B cell (primary cell): ENCODE results near the gene ZNF581. TPM values are rescaled to one million over a fixed set of nuclear protein-coding genes. Genes with fewer than 3 reads are reported as not detected.
A peak's percentile ranks its signal among the peaks of the same experiment; 100 is the strongest.

Source experiments
- ATAC-seq: fragments of 200-7000 bp; cut with Tn5 transposase; one replicate; pipeline ENCODE4 v1.10.0; 2021; ENCODE audit warnings: low read depth, mild to moderate bottlenecking, moderate number of reproducible peaks, moderate library complexity
- CTCF ChIA-PET: fragments of 350-600 bp; sonication (Branson Sonifier 250); formaldehyde crosslinking; loops from one replicate; lab custom pipeline; 2021; ENCODE audit warnings: antibody characterized with exemption, inconsistent platforms; lab: Charles Lee
- POLR2A ChIA-PET: fragments of 350-600 bp; sonication (Branson Sonifier 250); formaldehyde crosslinking; loops from one replicate; lab custom pipeline; 2021; ENCODE audit warnings: antibody characterized with exemption; lab: Charles Lee
- DNase-seq: peaks from one replicate; pipeline ENCODE4 v3.0.0; 2013
- H2AFZ ChIP-seq: 2 replicates; pipeline ENCODE4 v1.6.1; 2012; ENCODE audit warnings: mild to moderate bottlenecking, low read depth, low read length; ENCODE audit not compliant: insufficient read depth, poor library complexity, severe bottlenecking
- H3K27ac ChIP-seq, 2 donors: 1 replicate in 1 of 2; 2 replicates in 1 of 2; pipeline ENCODE4 v1.5.1; 2012 to 2013; ENCODE audit warnings: low read length in 2 of 2, mild to moderate bottlenecking in 2 of 2, moderate library complexity in 1 of 2
- H3K27me3 ChIP-seq, 4 experiments: fragments of 200-600 bp in 1 of 4; sonication (generic) in 1 of 4; replicated peaks in 1 of 4; 1 replicate in 2 of 4; 2 replicates in 2 of 4; pipeline versions ENCODE4 v1.6.1 to v1.7.0; 2013 to 2016; ENCODE audit warnings: low read length in 3 of 4, mild to moderate bottlenecking in 2 of 4, mixed read lengths in 1 of 4, moderate library complexity in 1 of 4; ENCODE audit not compliant: insufficient read depth in 4 of 4, control insufficient read depth in 3 of 4; ENCODE audit errors: control extremely low read depth in 1 of 4
- H3K36me3 ChIP-seq, 2 experiments: replicated peaks in 1 of 2; 1 replicate in 1 of 2; 2 replicates in 1 of 2; pipeline versions ENCODE4 v1.6.1 to v1.7.1; 2013; ENCODE audit warnings: low read length in 1 of 2; ENCODE audit not compliant: insufficient read depth in 2 of 2, control insufficient read depth in 1 of 2; ENCODE audit errors: control extremely low read depth in 1 of 2, extremely low read depth in 1 of 2
- H3K4me1 ChIP-seq, 2 donors: fragments of 200-600 bp in 1 of 2; sonication (generic) in 1 of 2; 1 replicate in 1 of 2; 2 replicates in 1 of 2; pipeline versions ENCODE4 v1.5.1 to v1.6.1; 2013 to 2017; ENCODE audit warnings: low read length in 2 of 2; ENCODE audit not compliant: control insufficient read depth in 2 of 2, insufficient read depth in 2 of 2
- H3K4me2 ChIP-seq: replicated peaks from 2 replicates; pipeline ENCODE3; 2012; ENCODE audit warnings: mild to moderate bottlenecking, low read depth, low read length; ENCODE audit not compliant: poor library complexity, severe bottlenecking
- H3K4me3 ChIP-seq, 5 experiments: fragments of 200-600 bp in 1 of 5; sonication (generic) in 1 of 5; 1 replicate in 3 of 5; 2 replicates in 2 of 5; pipeline versions ENCODE4 v1.5.1 to v1.7.0; 2011 to 2016; ENCODE audit warnings: low read length in 4 of 5, mild to moderate bottlenecking in 4 of 5, low read depth in 2 of 5, control low read depth in 1 of 5, moderate library complexity in 1 of 5; ENCODE audit not compliant: insufficient read depth in 1 of 5; ENCODE audit errors: control extremely low read depth in 1 of 5, extremely low read depth in 1 of 5
- H3K79me2 ChIP-seq: fragments of 200-600 bp; sonication (generic); one replicate; pipeline ENCODE4 v1.6.0; 2016; ENCODE audit warnings: low read length; ENCODE audit not compliant: control insufficient read depth, insufficient read depth
- H3K9ac ChIP-seq: fragments of 200-600 bp; sonication (generic); 2 replicates; pipeline ENCODE4 v1.6.1; 2017; ENCODE audit warnings: mild to moderate bottlenecking, low read length, moderate library complexity
- H3K9me3 ChIP-seq, 3 donors: one replicate each; pipeline versions ENCODE4 v1.6.1 to v1.7.1; 2013; ENCODE audit warnings: low read length in 2 of 3; ENCODE audit not compliant: control insufficient read depth in 2 of 3, insufficient read depth in 1 of 3; ENCODE audit errors: control extremely low read depth in 1 of 3
- H4K20me1 ChIP-seq: 2 replicates; pipeline ENCODE4 v1.6.0; 2012; ENCODE audit warnings: mild to moderate bottlenecking, low read length; ENCODE audit not compliant: insufficient read depth, control insufficient read depth, poor library complexity, severe bottlenecking
- H3K27ac Mint-ChIP-seq: one replicate; pipeline ENCODE4 v1.8.0; 2021; ENCODE audit warnings: mixed read lengths
- H3K27me3 Mint-ChIP-seq: one replicate; pipeline ENCODE4 v1.8.0; 2021; ENCODE audit warnings: mixed read lengths
- H3K4me1 Mint-ChIP-seq: one replicate; pipeline ENCODE4 v1.8.0; 2021; ENCODE audit warnings: mixed read lengths
- H3K4me3 Mint-ChIP-seq: one replicate; pipeline ENCODE4 v1.8.0; 2021; ENCODE audit warnings: mixed read lengths
- H3K9me3 Mint-ChIP-seq: one replicate; pipeline ENCODE4 v1.8.0; 2022; ENCODE audit warnings: mixed read lengths; ENCODE audit not compliant: insufficient read depth
- CTCF ChIP-seq: fragments of 200-600 bp; IDR thresholded peaks from one replicate; pipeline ENCODE4 v1.8.0; 2022; ENCODE audit warnings: antibody characterized with exemption, mild to moderate bottlenecking
- EZH2 ChIP-seq: IDR thresholded peaks from 2 replicates; pipeline ENCODE4 v1.6.1; 2012; ENCODE audit warnings: borderline replicate concordance, low read depth, mild to moderate bottlenecking, moderate library complexity, low read length; ENCODE audit not compliant: insufficient read depth, poor library complexity, severe bottlenecking
- WGBS: methylation state at CpG from one replicate; pipeline ENCODE4 v1.1.5; 2013; ENCODE audit warnings: missing lambda C conversion rate; ENCODE audit not compliant: insufficient coverage; 5-methylcytosine and 5-hydroxymethylcytosine counted together
- intact Hi-C: fragments of 100-400 bp; cut with micrococcal nuclease; formaldehyde crosslinking; loops from one replicate; pipeline ENCODE4 v1.10.0; 2022
- polyA plus RNA-seq: library from polyadenylated mRNA; depleted of rRNA; stranded (reverse); fragments of >200 nt; gene quantifications from 2 replicates; pipeline ENCODE4 v1.2.3, GENCODE V29; 2012
- total RNA-seq, 2 donors: library from RNA; stranded (reverse); fragments of 120-200 nt in 1 of 2; gene quantifications; 1 replicate in 1 of 2; 2 replicates in 1 of 2; pipeline versions ENCODE4 v1.2.3 to v1.2.4, GENCODE V29; 2013 to 2022

Gene ZNF581
- total and polyA plus RNA-seq, 2 donors (not counting 1 experiment from before 2014, with no cell fraction given), result 48.2 to 51.3 TPM

GRCh38 chr19:55602104-55603001 lies 41.1 kb upstream of the ZNF581 start:
- Mint-ChIP-seq H3K27ac (no peak overlapping the region), H3K4me3 (peak overlapping the region; percentile 78), H3K9me3 (no peaks in the 10 kb centered on the region), H3K27me3 (no peaks in the 10 kb centered on the region), H3K4me1 (peaks cover 43% of the 10 kb centered on the region)
- H4K20me1 ChIP-seq, result no peaks in the 10 kb centered on the region
- peaks cover 17 to 42% of the 10 kb centered on the region in 2 donors for H3K4me1 ChIP-seq
- no peak overlapping the region for H3K4me2 ChIP-seq
- H3K36me3 ChIP-seq, result no peaks in the 10 kb centered on the region
- H2AFZ ChIP-seq, result no peak overlapping the region
- intact Hi-C loops, result loop anchor here (10.0 kb wide), 2 partner anchors 318 to 348 kb away; partner anchors contain the start of genes BRSK1, HSPBP1 and PPP6R1
- ATAC-seq, result no peak
- no peak overlapping the region for H3K4me3 ChIP-seq
- ChIA-PET POLR2A (no interaction called here), CTCF (interaction anchor here (0.9 to 1.7 kb wide), 2 partner anchors 98 to 461 kb away, joined by 3 to 6 read pairs; no protein-coding TSS in a partner anchor)
- 98% methylated on average over 54 of the region's 60 CpGs for WGBS
- H3K79me2 ChIP-seq, result peaks cover 16% of the 10 kb centered on the region
- H3K9ac ChIP-seq, result no peak overlapping the region
- H3K27ac ChIP-seq, result no peak overlapping the region
- DNase-seq, result no peak
- no peaks in the 10 kb centered on the region for H3K27me3 ChIP-seq
- peaks cover 0 to 8% (median 0%) of the 10 kb centered on the region in 3 donors for H3K9me3 ChIP-seq
- no peak for TF ChIP-seq EZH2
- no peak for TF ChIP-seq CTCF

GRCh38 chr19:55603115-55603514 lies 40.3 kb upstream of the ZNF581 start:
- ATAC-seq (no peak), DNase-seq (no peak)
- Histone ChIP-seq H3K4me3 (no peak overlapping the region), H3K36me3 (peaks cover 0 to 3% of the 10 kb centered on the region in 2 experiments), H3K9ac (no peak overlapping the region), H3K79me2 (peaks cover 22% of the 10 kb centered on the region), H3K27me3 (no peaks in the 10 kb centered on the region), H3K9me3 (peaks cover 0 to 8% (median 0%) of the 10 kb centered on the region in 3 donors), H4K20me1 (no peaks in the 10 kb centered on the region), H3K4me2 (no peak overlapping the region), H3K27ac (no peak overlapping the region), H3K4me1 (peaks cover 17 to 42% of the 10 kb centered on the region in 2 donors), H2AFZ (no peak overlapping the region)
- Mint-ChIP-seq H3K9me3 (no peaks in the 10 kb centered on the region), H3K27me3 (no peaks in the 10 kb centered on the region), H3K27ac (no peak overlapping the region), H3K4me1 (peaks cover 50% of the 10 kb centered on the region), H3K4me3 (peak overlapping the region; percentile 47)
- POLR2A ChIA-PET, result no interaction called here
- CTCF ChIA-PET, result interaction anchor here (1.6 kb wide), 1 partner anchor 86 kb away, joined by 5 read pairs; no protein-coding TSS in a partner anchor
- 98% methylated on average over 19 of the region's 21 CpGs for WGBS
- intact Hi-C loops, result loop anchor here (10.0 kb wide), 2 partner anchors 318 to 348 kb away; partner anchors contain the start of genes BRSK1, HSPBP1 and PPP6R1
- TF ChIP-seq EZH2 (no peak), CTCF (no peak)
